Measurements from ENCODE around the gene MAPK6. TPM values are rescaled to one million over a fixed set of nuclear protein-coding genes. Genes with fewer than 3 reads are reported as not detected.

Gene MAPK6
- total and polyA plus RNA-seq, 9 of the 15 experiments (the other 6 are each of a cell fraction or from before 2014, with no cell fraction given): 28.5 to 97.1 (median 74.0) TPM

DNA sequence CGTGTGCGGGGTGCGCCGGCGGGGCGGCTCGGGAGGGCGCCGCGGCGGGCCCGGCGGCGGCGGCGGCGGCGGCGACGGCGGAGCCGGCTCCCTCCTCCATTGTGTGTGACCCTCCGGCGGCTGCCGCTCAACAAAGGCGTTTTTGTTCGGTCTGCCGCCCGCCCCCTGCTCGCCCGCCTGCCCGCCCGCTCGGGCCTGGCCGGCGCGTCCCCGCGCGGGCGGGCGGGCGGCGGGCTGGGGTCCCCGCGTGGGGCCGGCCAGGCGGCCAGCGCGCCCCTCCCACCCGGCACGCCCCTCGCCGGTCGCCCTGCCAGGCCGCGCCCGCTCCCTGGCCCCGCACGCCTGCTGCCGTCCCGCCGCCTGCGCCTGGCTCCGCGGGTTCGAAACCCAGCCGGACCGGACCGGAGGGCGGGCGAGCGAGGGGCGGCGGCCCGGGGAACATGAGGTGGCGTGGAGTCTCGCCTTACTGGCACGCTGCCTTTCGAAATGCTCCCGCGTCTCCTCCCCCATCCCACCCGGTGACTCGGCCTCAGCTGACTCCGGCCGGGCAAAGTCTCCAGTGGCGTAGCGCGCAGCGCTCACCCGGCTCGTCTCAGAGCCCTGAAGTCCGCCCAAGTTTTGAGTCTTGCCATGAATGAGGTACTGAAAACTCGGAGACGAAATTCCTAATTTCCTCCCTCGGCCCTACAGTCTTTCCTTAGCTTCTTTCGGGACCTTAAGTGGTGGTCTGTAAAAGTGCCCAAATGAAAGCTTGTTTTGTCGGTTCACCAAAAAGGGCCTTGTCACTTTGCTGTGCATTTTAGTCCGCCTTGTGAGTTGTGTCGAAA is 588 bp downstream of the MAPK6 start (continued):
- TF ChIP-seq, protein P1, sequence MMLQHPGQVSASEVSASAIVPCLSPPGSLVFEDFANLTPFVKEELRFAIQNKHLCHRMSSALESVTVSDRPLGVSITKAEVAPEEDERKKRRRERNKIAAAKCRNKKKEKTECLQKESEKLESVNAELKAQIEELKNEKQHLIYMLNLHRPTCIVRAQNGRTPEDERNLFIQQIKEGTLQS (IDR thresholded peaks at IDR 0.05): peak; percentile 74
- TF ChIP-seq, protein P1 (CRISPR knock-in tag; conservative IDR thresholded peaks at IDR 0.05): peak; percentile 67; the same call in 1 of the 2 replicates
- TF ChIP-seq NFYB (IDR thresholded peaks at IDR 0.05; ENCODE audit: extremely low read depth, insufficient read length) (no peak), MTA3 (IDR thresholded peaks at IDR 0.05; ENCODE audit: borderline replicate concordance) (peak; percentile 46; the same call in 1 of the 2 replicates), CAMTA2 (CRISPR knock-in tag; conservative IDR thresholded peaks at IDR 0.05) (no peak), RBM34 (IDR thresholded peaks at IDR 0.05; ENCODE audit: borderline replicate concordance, insufficient read depth, low read length) (no peak), ILK (tag; IDR thresholded peaks at IDR 0.05; ENCODE audit: borderline replicate concordance, low read depth) (no peak), CXXC5 (CRISPR knock-in tag; IDR thresholded peaks at IDR 0.05) (peak; percentile 54), FOXK1 (CRISPR knock-in tag; IDR thresholded peaks at IDR 0.05; ENCODE audit: borderline replicate concordance) (no peak), HLTF (IDR thresholded peaks at IDR 0.05) (no peak), TCF7L2 (IDR thresholded peaks at IDR 0.05; ENCODE audit: low read depth, low read length) (no peak), CREM (IDR thresholded peaks at IDR 0.05; ENCODE audit: low read depth) (peak; percentile 53), EP400 (IDR thresholded peaks at IDR 0.05) (peak; percentile 43), YY1 (IDR thresholded peaks at IDR 0.05; ENCODE audit: borderline replicate concordance in 1 of 3, control insufficient read depth in 1 of 3, extremely low read depth in 1 of 3, insufficient read depth in 3 of 3, insufficient read length in 1 of 3, insufficient replicate concordance in 2 of 3, low read depth in 1 of 3, low read length in 2 of 3) (peak in 1 of 3 experiments; percentile 52), BHLHE40 (IDR thresholded peaks at IDR 0.05; ENCODE audit: low read length) (peak; percentile 91), TRIM24 (IDR thresholded peaks at IDR 0.05) (no peak)
- TF ChIP-seq, protein P2, sequence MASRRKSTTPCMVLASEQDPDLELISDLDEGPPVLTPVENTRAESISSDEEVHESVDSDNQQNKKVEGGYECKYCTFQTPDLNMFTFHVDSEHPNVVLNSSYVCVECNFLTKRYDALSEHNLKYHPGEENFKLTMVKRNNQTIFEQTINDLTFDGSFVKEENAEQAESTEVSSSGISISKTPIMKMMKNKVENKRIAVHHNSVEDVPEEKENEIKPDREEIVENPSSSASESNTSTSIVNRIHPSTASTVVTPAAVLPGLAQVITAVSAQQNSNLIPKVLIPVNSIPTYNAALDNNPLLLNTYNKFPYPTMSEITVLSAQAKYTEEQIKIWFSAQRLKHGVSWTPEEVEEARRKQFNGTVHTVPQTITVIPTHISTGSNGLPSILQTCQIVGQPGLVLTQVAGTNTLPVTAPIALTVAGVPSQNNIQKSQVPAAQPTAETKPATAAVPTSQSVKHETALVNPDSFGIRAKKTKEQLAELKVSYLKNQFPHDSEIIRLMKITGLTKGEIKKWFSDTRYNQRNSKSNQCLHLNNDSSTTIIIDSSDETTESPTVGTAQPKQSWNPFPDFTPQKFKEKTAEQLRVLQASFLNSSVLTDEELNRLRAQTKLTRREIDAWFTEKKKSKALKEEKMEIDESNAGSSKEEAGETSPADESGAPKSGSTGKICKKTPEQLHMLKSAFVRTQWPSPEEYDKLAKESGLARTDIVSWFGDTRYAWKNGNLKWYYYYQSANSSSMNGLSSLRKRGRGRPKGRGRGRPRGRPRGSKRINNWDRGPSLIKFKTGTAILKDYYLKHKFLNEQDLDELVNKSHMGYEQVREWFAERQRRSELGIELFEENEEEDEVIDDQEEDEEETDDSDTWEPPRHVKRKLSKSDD (conservative IDR thresholded peaks at IDR 0.05; ENCODE audit: low read length): no peak
- TF ChIP-seq, protein P3, sequence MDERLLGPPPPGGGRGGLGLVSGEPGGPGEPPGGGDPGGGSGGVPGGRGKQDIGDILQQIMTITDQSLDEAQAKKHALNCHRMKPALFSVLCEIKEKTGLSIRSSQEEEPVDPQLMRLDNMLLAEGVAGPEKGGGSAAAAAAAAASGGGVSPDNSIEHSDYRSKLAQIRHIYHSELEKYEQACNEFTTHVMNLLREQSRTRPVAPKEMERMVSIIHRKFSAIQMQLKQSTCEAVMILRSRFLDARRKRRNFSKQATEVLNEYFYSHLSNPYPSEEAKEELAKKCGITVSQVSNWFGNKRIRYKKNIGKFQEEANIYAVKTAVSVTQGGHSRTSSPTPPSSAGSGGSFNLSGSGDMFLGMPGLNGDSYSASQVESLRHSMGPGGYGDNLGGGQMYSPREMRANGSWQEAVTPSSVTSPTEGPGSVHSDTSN (CRISPR knock-in tag; IDR thresholded peaks at IDR 0.05; ENCODE audit: low read depth): no peak
- TF ChIP-seq, protein P3 (tag; conservative IDR thresholded peaks at IDR 0.05; ENCODE audit: low read depth): no peak
- TF ChIP-seq, protein P4, sequence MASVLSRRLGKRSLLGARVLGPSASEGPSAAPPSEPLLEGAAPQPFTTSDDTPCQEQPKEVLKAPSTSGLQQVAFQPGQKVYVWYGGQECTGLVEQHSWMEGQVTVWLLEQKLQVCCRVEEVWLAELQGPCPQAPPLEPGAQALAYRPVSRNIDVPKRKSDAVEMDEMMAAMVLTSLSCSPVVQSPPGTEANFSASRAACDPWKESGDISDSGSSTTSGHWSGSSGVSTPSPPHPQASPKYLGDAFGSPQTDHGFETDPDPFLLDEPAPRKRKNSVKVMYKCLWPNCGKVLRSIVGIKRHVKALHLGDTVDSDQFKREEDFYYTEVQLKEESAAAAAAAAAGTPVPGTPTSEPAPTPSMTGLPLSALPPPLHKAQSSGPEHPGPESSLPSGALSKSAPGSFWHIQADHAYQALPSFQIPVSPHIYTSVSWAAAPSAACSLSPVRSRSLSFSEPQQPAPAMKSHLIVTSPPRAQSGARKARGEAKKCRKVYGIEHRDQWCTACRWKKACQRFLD (CRISPR knock-in tag; IDR thresholded peaks at IDR 0.05): peak; percentile 88; the same call in 1 of the 2 replicates

Measured in K562 (cell line).